ENCODE data around the gene STK25.
A peak's percentile ranks its signal among the peaks of the same experiment; 100 is the strongest.
"Not testable (repeated sequence)": the region's sequence is repeated elsewhere in the genome, so short reads cannot be mapped to it uniquely, and the experiment has no call there.

The STK25 gene

GRCh38 chr2:241506793-241507429, 1.5 kb downstream of the STK25 start:
- DNase-seq (ENCODE audit: low read depth), result no peak
- no peak for TF ChIP-seq CTCF (IDR thresholded peaks at IDR 0.05; ENCODE audit: low read depth, low read length, missing control alignments)
- peak overlapping the region; percentile 91 for H3K4me3 ChIP-seq (ENCODE audit: low read depth, low read length)

GRCh38 chr2:241506317-241506716, 2.1 kb downstream of the STK25 start:
- not testable (repeated sequence) for DNase-seq (ENCODE audit: low read depth); H3K4me3 ChIP-seq (ENCODE audit: low read depth, low read length)

GRCh38 chr2:241505781-241506201, 2.6 kb downstream of the STK25 start:
- TF ChIP-seq CTCF (IDR thresholded peaks at IDR 0.05; ENCODE audit: low read depth, low read length, missing control alignments), result no peak
- H3K4me3 ChIP-seq (ENCODE audit: low read depth, low read length), result no peak overlapping the region
- DNase-seq (ENCODE audit: low read depth), result no peak

- TF ChIP-seq CTCF (IDR thresholded peaks at IDR 0.05; ENCODE audit: low read depth, low read length, missing control alignments), result no peak
- no peak overlapping the region for H3K4me3 ChIP-seq (ENCODE audit: low read depth, low read length)
- no peak for DNase-seq (ENCODE audit: low read depth)
These were observed 3.2 kb downstream of the STK25 start for GRCh38 chr2:241505086-241505780.

GRCh38 chr2:241503776-241504392, 4.5 kb downstream of the STK25 start:
- no peak overlapping the region for H3K4me3 ChIP-seq (ENCODE audit: low read depth, low read length)
- no peak for TF ChIP-seq CTCF (IDR thresholded peaks at IDR 0.05; ENCODE audit: low read depth, low read length, missing control alignments)
- no peak for DNase-seq (ENCODE audit: low read depth)

- no peak for DNase-seq (ENCODE audit: low read depth)
- no peak overlapping the region for H3K4me3 ChIP-seq (ENCODE audit: low read depth, low read length)
- no peak for TF ChIP-seq CTCF (IDR thresholded peaks at IDR 0.05; ENCODE audit: low read depth, low read length, missing control alignments)
These were observed 6.1 kb downstream of the STK25 start for GRCh38 chr2:241502281-241502680.

GRCh38 chr2:241501551-241501950, 6.8 kb downstream of the STK25 start:
- H3K4me3 ChIP-seq (ENCODE audit: low read depth, low read length), result no peak overlapping the region
- no peak for DNase-seq (ENCODE audit: low read depth)
- TF ChIP-seq CTCF (IDR thresholded peaks at IDR 0.05; ENCODE audit: low read depth, low read length, missing control alignments), result no peak
